Keratinocyte (primary cell): ENCODE measurements around the gene MND1.

Experiments
- EZH2 ChIP-seq: IDR thresholded peaks from one replicate; pipeline ENCODE4 v1.6.1; 2012; ENCODE audit warnings: inconsistent platforms, mild to moderate bottlenecking, low read length, moderate library complexity
- TF ChIP-seq, protein P1 (sequence below), 3 experiments: IDR thresholded peaks in 1 of 3; conservative IDR thresholded peaks in 1 of 3; optimal IDR thresholded peaks in 1 of 3; 2 replicates in 2 of 3; 3 replicates in 1 of 3; pipeline versions ENCODE3 to v1.5.1; 2011; ENCODE audit warnings: low read length in 3 of 3, mild to moderate bottlenecking in 3 of 3, moderate library complexity in 2 of 3, control low read depth in 1 of 3, inconsistent platforms in 1 of 3; ENCODE audit not compliant: insufficient read depth in 2 of 3; ENCODE audit errors: extremely low read depth in 1 of 3

DNA sequence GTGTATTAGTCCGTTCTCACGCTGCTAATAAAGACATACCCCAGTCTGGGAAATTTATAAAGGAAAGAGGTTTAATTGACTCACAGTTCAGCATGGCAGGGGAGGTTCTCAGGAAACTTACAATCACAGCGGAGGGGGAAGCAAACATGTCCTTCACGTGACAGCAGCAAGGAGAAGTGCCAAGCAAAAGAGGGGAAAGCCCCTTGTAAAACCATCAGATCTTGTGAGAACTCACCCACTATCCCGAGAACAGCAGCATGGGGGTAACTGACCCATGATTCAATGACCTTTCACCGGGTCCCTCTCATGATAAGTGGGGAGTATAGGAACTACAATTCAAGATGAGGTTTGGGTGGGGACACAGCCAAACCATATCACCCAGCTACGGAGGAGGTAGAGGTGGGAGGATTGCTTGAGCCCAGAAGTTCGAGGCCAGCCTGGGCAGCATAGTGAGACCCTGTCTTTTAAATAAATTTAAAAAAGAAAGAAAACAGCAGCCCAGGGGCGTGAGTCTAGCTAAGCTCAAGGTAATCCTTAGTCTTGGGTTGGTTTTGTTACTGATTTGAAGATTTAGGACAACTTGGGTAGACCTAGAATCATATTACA, 75.3 kb downstream of the MND1 start:
- TF ChIP-seq, protein P1, sequence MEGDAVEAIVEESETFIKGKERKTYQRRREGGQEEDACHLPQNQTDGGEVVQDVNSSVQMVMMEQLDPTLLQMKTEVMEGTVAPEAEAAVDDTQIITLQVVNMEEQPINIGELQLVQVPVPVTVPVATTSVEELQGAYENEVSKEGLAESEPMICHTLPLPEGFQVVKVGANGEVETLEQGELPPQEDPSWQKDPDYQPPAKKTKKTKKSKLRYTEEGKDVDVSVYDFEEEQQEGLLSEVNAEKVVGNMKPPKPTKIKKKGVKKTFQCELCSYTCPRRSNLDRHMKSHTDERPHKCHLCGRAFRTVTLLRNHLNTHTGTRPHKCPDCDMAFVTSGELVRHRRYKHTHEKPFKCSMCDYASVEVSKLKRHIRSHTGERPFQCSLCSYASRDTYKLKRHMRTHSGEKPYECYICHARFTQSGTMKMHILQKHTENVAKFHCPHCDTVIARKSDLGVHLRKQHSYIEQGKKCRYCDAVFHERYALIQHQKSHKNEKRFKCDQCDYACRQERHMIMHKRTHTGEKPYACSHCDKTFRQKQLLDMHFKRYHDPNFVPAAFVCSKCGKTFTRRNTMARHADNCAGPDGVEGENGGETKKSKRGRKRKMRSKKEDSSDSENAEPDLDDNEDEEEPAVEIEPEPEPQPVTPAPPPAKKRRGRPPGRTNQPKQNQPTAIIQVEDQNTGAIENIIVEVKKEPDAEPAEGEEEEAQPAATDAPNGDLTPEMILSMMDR (optimal IDR thresholded peaks at IDR 0.05 in 1 of 3, IDR thresholded peaks at IDR 0.05 in 1 of 3, conservative IDR thresholded peaks at IDR 0.05 in 1 of 3; ENCODE audit: extremely low read depth in 1 of 3, insufficient read depth in 2 of 3, low read length in 3 of 3) = no peak
- TF ChIP-seq EZH2 = no peak
